ENCODE measurements around the gene EGFLAM.
"Not testable (repeated sequence)": the region's sequence is repeated elsewhere in the genome, so short reads cannot be mapped to it uniquely, and the experiment has no call there.

Gene EGFLAM

GRCh38 chr5:38380537-38380936 lies 122.2 kb downstream of the EGFLAM start:
- DNase-seq = no peak

GRCh38 chr5:38381361-38381760 lies 123.0 kb downstream of the EGFLAM start:
- no peak for DNase-seq

GRCh38 chr5:38382898-38383297 lies 124.5 kb downstream of the EGFLAM start:
- DNase-seq = peak; percentile 34

GRCh38 chr5:38383701-38384100 lies 125.3 kb downstream of the EGFLAM start:
- DNase-seq = no peak

GRCh38 chr5:38384396-38384795 lies 126.0 kb downstream of the EGFLAM start:
- no peak for DNase-seq

- DNase-seq = no peak
Measured at GRCh38 chr5:38387161-38387560, 128.8 kb downstream of the EGFLAM start.

GRCh38 chr5:38393636-38394035 lies 135.3 kb downstream of the EGFLAM start:
- no peak for DNase-seq

GRCh38 chr5:38396766-38397165 lies 138.4 kb downstream of the EGFLAM start:
- DNase-seq = no peak

- no peak for DNase-seq
Measured at GRCh38 chr5:38400365-38400764, 142.0 kb downstream of the EGFLAM start.

- no peak for DNase-seq
Measured at GRCh38 chr5:38401145-38401544, 142.8 kb downstream of the EGFLAM start.

GRCh38 chr5:38403406-38403805 lies 145.0 kb downstream of the EGFLAM start:
- DNase-seq = no peak

- no peak for DNase-seq
Measured at GRCh38 chr5:38403877-38404635, 145.7 kb downstream of the EGFLAM start.

GRCh38 chr5:38404667-38405276 lies 146.4 kb downstream of the EGFLAM start:
- DNase-seq = no peak

GRCh38 chr5:38408446-38409198 lies 150.3 kb downstream of the EGFLAM start:
- no peak for DNase-seq

GRCh38 chr5:38410304-38410990 lies 152.1 kb downstream of the EGFLAM start:
- no peak for DNase-seq

- DNase-seq = no peak
Measured at GRCh38 chr5:38413696-38414095, 155.3 kb downstream of the EGFLAM start.

- DNase-seq = no peak
Measured at GRCh38 chr5:38414348-38414747, 156.0 kb downstream of the EGFLAM start.

- DNase-seq = not testable (repeated sequence)
Measured at GRCh38 chr5:38415772-38416171, 157.4 kb downstream of the EGFLAM start.

GRCh38 chr5:38417658-38418017 lies 159.3 kb downstream of the EGFLAM start:
- no peak for DNase-seq

- DNase-seq = no peak
Measured at GRCh38 chr5:38420246-38420645, 161.9 kb downstream of the EGFLAM start.

GRCh38 chr5:38420691-38421390 lies 162.5 kb downstream of the EGFLAM start:
- no peak for DNase-seq

- no peak for DNase-seq
Measured at GRCh38 chr5:38422622-38423021, 164.3 kb downstream of the EGFLAM start.
